Prostate gland (tissue), 2 donors: ENCODE results near the gene GMIP. TPM values are rescaled to one million over a fixed set of nuclear protein-coding genes. Genes with fewer than 3 reads are reported as not detected.
A peak's percentile ranks its signal among the peaks of the same experiment; 100 is the strongest.

Source experiments
- DNase-seq: peaks from one replicate; pipeline ENCODE4 v3.0.0-alpha.2; 2019; ENCODE audit warnings: low spot score
- H3K27ac ChIP-seq, 2 donors: fragments of 200-600 bp; sonication (generic); 2 replicates each; pipeline ENCODE4 v1.5.1; 2017 to 2019
- H3K27me3 ChIP-seq: fragments of 200-600 bp; sonication (generic); replicated peaks from 2 replicates; pipeline ENCODE4 v1.5.1; 2019; ENCODE audit not compliant: insufficient read depth
- H3K36me3 ChIP-seq, 2 donors: fragments of 200-600 bp; sonication (generic); 1 replicate in 1 of 2; 2 replicates in 1 of 2; pipeline versions ENCODE4 v1.5.1 to v1.8.1; 2017 to 2019
- H3K4me1 ChIP-seq: fragments of 200-600 bp; sonication (generic); replicated peaks from 2 replicates; pipeline ENCODE4 v1.5.1; 2019
- H3K4me3 ChIP-seq, 2 donors: fragments of 200-600 bp; sonication (generic); 2 replicates each; pipeline ENCODE4 v1.5.1; 2017 to 2019
- H3K9me3 ChIP-seq: fragments of 200-600 bp; sonication (generic); 2 replicates; pipeline ENCODE4 v1.5.1; 2017
- POLR2A ChIP-seq: fragments of 450-650 bp; IDR thresholded peaks from one replicate; pipeline ENCODE4 v1.6.1; 2016; ENCODE audit warnings: antibody characterized with exemption, mild to moderate bottlenecking
- POLR2AphosphoS5 ChIP-seq: sonication (generic); formaldehyde crosslinking; IDR thresholded peaks from one replicate; pipeline ENCODE4 v1.6.1; 2017; ENCODE audit warnings: antibody characterized with exemption
- WGBS: methylation state at CpG from one replicate; pipeline ENCODE4 v1.1.5; 2018; 5-methylcytosine and 5-hydroxymethylcytosine counted together
- intact Hi-C: fragments of 100-400 bp; cut with DNase I; formaldehyde crosslinking; loops from one replicate; pipeline ENCODE4 v1.14.2; 2022
- total RNA-seq, 2 donors: library from RNA; depleted of rRNA; stranded (reverse); fragments of >200 nt; gene quantifications; one replicate each; pipeline ENCODE4 v1.1.0, GENCODE V29; 2016
- TF ChIP-seq, protein P1 (sequence below), 4 experiments: fragments of 200-600 bp in 2 of 4; fragments of 450-650 bp in 2 of 4; sonication (generic) in 2 of 4; IDR thresholded peaks; 1 replicate in 3 of 4; 2 replicates in 1 of 4; pipeline ENCODE4 v1.5.1; 2016 to 2019; ENCODE audit warnings: antibody characterized with exemption in 4 of 4, mild to moderate bottlenecking in 2 of 4, moderate library complexity in 2 of 4

GMIP gene
- total RNA-seq, 2 donors from 2014 or later = 10.2 to 11.6 TPM

DNA sequence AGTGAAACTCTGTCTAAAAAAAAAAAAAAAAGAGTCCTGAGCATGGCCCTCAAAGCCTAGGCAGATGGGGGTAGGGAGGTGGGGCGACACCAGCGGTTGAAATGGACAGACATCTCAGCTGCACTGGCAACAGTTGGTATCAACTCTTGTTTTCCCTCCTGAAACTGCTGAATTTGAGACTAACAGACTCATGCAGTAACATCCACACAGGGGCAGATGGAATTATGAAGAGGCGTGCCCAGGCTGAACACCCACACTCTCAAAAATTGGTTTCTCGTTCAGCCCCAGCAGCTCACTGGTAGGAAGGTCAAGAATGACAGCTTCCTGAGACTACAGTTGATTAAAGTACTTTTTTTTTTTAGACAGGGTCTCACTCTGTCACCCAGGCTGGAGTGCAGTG, 49.1 kb downstream of the GMIP start:
- TF ChIP-seq POLR2AphosphoS5 (no peak), POLR2A (no peak)
- TF ChIP-seq, protein P1, sequence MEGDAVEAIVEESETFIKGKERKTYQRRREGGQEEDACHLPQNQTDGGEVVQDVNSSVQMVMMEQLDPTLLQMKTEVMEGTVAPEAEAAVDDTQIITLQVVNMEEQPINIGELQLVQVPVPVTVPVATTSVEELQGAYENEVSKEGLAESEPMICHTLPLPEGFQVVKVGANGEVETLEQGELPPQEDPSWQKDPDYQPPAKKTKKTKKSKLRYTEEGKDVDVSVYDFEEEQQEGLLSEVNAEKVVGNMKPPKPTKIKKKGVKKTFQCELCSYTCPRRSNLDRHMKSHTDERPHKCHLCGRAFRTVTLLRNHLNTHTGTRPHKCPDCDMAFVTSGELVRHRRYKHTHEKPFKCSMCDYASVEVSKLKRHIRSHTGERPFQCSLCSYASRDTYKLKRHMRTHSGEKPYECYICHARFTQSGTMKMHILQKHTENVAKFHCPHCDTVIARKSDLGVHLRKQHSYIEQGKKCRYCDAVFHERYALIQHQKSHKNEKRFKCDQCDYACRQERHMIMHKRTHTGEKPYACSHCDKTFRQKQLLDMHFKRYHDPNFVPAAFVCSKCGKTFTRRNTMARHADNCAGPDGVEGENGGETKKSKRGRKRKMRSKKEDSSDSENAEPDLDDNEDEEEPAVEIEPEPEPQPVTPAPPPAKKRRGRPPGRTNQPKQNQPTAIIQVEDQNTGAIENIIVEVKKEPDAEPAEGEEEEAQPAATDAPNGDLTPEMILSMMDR (IDR thresholded peaks at IDR 0.05) = no peak

DNA sequence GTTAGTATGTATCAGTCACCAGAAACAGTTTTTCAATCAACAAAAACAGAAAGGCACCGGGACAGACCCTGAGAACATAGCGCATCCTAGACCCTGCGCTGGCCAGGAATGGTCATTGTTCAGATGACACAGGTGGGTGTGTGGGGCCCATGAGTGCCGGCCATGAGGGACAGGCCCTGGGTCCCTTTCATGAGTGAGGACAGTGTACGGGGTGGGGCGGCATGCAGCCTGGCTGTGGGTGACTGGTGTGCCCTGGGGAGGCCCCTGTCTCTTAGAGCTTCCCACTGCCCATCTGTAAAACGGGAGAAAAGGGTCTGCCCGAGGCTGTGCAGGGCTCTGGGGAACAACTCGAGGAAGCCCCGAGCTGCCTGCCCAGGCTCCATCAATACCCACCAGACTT, 50.8 kb downstream of the GMIP start:
- intact Hi-C loops = no loop called here
- Histone ChIP-seq H3K27me3 (no peaks in the 10 kb centered on the region), H3K36me3 (no peaks in the 10 kb centered on the region), H3K9me3 (no peaks in the 10 kb centered on the region), H3K4me1 (peaks cover 3% of the 10 kb centered on the region), H3K27ac (no peak overlapping the region), H3K4me3 (no peak overlapping the region)
- no peak for DNase-seq
- 96% methylated on average over 10 of the region's 10 CpGs for WGBS
- TF ChIP-seq POLR2A = no peak
- TF ChIP-seq, protein P1 (IDR thresholded peaks at IDR 0.05) = no peak
- no peak for TF ChIP-seq POLR2AphosphoS5

More for the DNA sequence above, 49.1 kb downstream of the GMIP start:
- H3K27ac ChIP-seq = no peak overlapping the region
- H3K27me3 ChIP-seq = no peaks in the 10 kb centered on the region
- WGBS = 88% methylated on average over 4 of the region's 4 CpGs
- intact Hi-C loops = no loop called here
- H3K9me3 ChIP-seq = no peaks in the 10 kb centered on the region
- no peak overlapping the region for H3K4me3 ChIP-seq
- no peaks in the 10 kb centered on the region for H3K36me3 ChIP-seq
- DNase-seq = no peak
- peaks cover 3% of the 10 kb centered on the region for H3K4me1 ChIP-seq

DNA sequence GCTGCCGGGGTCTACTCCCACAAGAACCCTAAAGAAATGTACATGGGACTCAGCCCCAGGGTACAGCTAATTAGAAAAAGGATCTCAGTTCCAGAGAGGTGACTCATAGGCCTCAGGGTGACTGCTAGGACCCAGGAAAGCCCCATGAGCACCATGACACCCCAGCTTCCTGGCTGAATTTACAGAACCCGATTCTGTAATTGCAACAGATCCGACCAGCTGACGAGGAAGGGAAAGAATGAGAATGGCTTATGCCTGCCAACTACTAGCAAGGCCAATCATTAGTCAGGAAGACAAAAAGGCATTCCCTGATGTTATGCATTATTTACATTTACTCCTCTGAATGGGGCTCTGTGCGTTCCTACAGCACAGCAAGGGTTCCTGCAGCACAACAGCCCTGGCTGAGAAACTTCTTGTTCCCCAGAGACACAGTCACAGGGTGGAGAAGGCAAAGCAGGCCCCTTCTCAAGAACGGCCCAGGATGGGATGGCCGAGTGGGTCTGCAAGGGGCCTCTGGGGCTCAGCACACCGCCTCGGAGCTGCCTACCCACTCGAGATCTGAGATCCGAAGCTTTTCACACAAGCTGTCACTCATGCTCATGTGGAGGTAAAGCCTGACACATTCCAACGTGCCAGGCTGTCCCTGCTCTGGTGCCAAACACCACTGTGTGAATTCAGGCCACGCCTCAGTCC, 52.2 kb downstream of the GMIP start:
- H3K27me3 ChIP-seq = no peaks in the 10 kb centered on the region
- peak; percentile 43 for DNase-seq
- no peaks in the 10 kb centered on the region for H3K9me3 ChIP-seq
- intact Hi-C loops = no loop called here
- no peak overlapping the region for H3K27ac ChIP-seq
- TF ChIP-seq POLR2A = no peak
- peak; percentile 70 for TF ChIP-seq POLR2AphosphoS5
- H3K36me3 ChIP-seq = no peaks in the 10 kb centered on the region
- H3K4me3 ChIP-seq = no peak overlapping the region
- WGBS = 32% methylated on average over 13 of the region's 13 CpGs
- peaks cover 3% of the 10 kb centered on the region for H3K4me1 ChIP-seq

DNA sequence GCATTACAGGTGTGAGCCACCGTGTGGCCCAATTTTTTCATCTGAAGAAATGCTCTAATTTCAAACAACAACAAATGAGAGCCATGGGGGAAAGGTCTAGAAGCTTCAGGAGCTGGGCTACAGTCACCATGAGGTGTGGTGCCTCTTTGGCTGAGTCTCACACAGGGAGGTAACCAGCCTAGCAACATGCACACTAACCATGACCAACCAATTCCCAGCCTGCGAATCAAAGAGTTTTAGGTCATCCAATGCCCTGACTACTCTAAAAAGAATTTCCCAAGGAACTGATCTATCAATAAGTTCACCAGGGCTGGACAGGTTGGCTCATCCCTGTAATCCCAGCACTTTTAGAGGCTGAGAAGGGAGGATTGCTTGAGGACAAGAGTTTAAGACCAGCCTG, 54.9 kb downstream of the GMIP start:
- 87% methylated on average over 2 of the region's 2 CpGs for WGBS
- Histone ChIP-seq H3K9me3 (no peaks in the 10 kb centered on the region), H3K27me3 (no peaks in the 10 kb centered on the region), H3K36me3 (no peaks in the 10 kb centered on the region), H3K4me1 (peaks cover 3% of the 10 kb centered on the region), H3K4me3 (no peak overlapping the region), H3K27ac (no peak overlapping the region)
- DNase-seq = no peak
- intact Hi-C loops = no loop called here
- TF ChIP-seq POLR2AphosphoS5 (no peak), POLR2A (no peak)
- TF ChIP-seq, protein P1 (IDR thresholded peaks at IDR 0.05) = no peak

DNA sequence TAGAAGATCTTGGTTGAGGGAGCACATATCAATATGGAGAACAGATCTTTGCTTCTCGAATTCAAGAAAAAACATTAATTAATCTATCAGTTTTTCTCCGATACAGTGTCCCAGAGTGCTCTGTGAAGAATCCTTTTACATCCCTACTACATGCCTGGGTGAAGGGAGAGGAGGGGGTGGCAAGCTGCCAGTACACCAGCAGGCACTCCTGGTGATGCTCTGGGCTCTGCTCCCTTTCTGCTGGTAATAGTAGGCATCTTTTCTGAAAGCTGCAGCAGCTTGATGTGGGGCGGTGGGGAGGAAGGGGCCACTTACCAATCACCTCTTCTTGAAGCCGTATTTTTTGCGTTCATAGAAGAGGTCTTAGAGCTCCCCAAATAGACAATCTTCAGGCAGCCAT, 55.7 kb downstream of the GMIP start:
- Histone ChIP-seq H3K4me3 (no peak overlapping the region), H3K27ac (no peak overlapping the region), H3K36me3 (no peaks in the 10 kb centered on the region), H3K27me3 (no peaks in the 10 kb centered on the region), H3K4me1 (peaks cover 3% of the 10 kb centered on the region), H3K9me3 (no peaks in the 10 kb centered on the region)
- no peak for TF ChIP-seq POLR2AphosphoS5
- TF ChIP-seq, protein P1 (IDR thresholded peaks at IDR 0.05) = no peak
- no peak for TF ChIP-seq POLR2A
- no peak for DNase-seq
- intact Hi-C loops = no loop called here
- WGBS = 93% methylated on average over 5 of the region's 5 CpGs
